GM11168 (cell line): Measurements from ENCODE around the gene LRP1B.

ENCODE experiments used
- in situ Hi-C: fragments of 300-500 bp; cut with MboI; formaldehyde crosslinking; loops from one replicate; pipeline ENCODE4 v1.12.0; 2022; ENCODE audit warnings: low sequenced_read_pairs; ENCODE audit not compliant: unreplicated experiment

The LRP1B gene

DNA sequence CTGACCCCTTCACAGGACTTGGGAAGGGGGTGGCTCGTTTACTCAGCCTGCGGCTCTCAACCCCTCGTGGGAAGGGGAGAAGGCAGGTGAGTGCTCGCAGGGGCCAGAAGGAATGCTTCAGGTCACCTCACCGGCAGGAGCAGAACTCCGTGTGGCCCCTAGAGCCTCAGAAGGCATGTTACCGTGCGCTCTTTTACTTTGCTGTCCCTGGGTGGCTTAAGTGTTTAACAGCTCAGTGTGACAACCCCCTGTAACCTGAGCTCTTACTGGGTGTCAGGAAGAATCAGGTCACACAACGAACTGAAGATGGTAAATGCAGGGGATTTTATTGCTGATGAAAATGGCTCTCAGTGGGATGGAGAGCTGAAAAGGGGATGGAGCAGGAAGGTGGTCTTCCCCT lies 1235.4 kb downstream of the LRP1B start:
- in situ Hi-C loops, result no loop called here

DNA sequence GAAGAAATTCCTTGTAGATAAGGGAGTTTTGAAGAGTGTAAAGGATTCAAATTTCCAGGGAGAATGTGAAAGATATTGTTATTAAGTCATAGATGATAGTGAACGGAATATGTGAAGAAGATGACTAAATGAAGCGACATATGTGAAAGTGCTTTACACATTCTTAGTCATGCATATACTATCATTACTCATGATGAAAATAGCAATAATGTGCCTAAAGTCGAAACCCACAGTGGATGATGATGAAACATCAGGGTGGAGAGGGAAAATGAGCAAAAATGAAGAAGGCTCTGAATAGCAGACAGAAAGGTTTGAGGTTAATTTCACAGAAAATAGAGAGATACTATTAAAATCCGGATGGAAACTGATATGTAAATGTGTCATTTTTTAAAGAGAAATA lies 1237.1 kb downstream of the LRP1B start:
- in situ Hi-C loops, result no loop called here

DNA sequence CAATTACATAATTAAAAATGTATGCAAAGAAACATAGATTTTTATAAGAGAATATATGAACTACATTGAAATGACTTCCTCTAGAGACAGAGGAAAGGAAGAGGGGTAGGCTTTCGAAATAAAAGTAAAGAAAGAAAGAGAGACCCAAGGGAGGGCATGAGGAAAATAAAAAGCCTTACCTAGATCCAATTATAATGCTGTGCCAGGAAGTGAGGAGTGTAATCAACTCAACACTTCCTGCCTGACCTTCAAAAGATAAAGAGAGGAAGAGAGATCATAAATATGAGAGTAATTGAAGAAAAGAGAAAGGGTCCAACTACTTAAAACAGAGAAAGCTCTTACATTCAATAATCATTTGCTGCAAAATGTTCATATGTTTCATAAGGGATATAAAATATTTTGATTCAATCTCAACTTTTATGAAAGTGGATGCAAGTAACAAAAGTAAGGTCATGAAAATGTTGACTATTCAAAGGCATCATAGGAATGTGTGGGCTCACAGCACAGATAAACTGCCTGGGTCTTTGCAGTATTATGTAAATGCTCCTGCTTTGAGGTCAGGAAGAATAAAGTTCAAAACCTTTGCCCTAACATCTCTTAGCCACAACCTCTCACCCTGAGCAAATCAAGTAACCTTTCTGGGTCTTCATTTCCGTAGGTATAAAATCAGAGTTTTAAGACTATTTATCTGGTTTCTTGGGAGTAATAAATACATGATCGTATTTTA lies 1237.7 kb downstream of the LRP1B start:
- in situ Hi-C loops, result no loop called here

DNA sequence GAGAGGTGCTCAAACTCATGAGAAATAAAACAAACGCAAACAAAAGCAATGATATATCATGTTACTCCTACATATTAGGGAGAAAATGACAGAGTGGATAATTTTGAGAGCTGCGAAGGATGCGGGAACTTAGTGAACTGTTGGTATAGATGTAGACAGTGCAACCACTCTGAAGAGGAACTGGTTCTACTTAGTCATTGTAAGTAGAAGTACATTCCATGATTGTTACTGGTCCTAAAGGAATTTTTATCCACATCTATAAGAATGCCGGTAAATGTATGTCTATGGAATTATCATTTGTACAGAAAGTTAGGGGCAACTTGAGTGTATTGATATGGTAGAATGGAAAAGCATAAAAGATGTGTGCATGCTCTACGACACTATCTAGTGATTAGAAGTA lies 1238.4 kb downstream of the LRP1B start:
- in situ Hi-C loops, result no loop called here

DNA sequence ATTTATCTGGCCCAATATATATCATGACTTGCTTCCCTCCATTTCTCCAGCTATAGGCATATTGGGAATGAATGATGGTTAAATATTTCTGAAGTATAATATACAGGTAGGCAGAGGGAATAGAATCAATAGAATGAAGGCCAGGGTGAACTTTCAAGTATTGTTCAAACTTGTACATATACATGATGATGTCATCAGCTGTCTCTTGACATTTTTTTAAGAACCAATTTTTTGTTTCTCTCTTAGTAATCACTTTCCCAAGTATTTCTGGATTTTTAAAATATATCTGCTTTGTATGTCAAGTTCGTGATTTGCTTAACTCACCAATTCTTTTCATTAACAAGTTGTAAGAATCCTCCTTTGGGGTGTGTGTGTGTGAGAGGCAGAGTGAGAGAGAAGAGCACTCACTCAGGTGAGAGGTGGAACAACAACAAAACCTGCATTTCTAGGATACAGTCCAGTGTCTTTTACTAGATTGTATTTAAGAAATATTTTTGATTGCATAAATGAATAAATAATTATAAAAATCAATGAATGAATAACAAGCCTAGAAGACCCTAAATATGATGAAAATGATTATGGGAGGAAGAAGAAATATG lies 1239.1 kb downstream of the LRP1B start:
- in situ Hi-C loops, result no loop called here

DNA sequence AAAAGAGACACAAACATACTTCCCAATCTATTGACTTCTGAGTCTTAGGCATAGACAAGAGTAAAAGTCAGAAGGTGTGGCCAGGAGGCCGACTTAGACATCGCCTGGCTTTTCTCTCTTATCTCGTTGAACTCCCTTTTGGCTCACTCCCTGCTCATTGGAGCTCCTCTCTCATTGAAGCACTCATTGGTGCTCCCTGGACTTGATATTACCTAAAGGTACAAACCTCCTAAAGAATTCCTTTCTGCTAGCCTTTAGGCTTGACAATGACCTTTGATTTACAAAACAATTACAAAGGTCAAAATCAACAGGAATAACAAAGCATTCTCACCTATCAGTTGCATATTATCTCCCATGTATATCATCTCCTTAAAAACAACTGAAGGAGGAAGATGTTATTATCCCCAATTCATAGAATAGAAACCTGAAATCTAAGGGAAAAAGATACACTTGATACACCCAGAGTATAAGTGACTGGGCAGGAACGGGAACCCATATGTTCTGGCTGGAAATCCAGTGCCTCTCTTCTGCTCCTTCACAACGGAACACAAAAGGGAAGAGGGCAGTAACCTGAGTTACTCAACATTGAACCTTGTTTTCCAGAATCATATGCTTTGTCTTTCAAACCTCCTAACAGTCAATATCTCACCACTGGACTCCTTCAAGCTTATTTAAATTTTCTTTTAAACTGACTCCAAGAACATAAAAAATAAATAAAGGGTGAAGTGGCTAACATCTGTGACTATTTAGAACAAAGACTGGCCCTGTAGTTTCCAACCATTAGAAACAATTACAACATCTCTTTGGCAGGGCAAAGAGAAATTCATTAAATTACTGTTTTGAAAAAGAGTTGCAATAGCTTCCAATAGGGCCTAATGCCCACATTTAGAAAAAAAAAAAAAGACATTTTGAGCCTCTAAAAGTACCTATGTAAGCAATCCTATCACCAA lies 1247.9 kb downstream of the LRP1B start:
- in situ Hi-C loops, result no loop called here

DNA sequence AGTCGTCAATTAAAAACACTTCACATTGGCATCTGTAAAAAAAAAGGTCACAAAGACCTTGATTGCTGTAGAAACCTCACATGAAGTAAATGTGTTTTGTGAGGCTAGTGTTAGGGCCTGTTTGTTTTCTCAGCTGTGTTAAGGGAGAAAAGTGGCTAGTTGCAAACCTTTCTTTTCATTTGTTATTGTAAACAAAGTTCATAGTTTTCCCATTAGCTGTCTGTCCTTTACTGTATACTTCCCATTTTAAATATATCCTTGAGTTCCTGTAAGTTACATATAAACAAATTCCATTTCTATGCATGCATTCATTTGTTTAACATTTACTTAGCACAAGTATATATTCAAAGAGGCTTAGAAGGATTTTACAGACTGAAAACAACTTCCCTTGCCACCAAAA lies 1250.2 kb downstream of the LRP1B start:
- in situ Hi-C loops, result no loop called here

DNA sequence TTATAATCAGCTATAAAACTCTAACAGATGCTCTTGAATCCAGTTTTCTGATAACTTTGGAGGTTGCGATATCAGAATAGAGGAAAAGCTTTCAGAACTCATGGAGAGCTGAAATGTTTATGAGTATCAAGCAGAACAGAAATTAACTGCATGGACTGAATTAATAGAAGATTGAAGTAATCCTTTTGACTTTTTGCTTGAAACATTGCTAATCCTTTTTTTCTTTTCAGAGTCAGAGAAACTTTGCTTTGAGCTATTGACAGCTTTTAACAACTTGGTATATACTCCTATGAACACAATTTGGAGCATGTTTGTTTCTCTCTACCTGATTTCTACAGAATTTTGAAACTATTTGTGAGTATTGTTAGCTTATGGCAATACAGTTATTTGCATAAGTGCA lies 1254.8 kb downstream of the LRP1B start:
- in situ Hi-C loops, result no loop called here

DNA sequence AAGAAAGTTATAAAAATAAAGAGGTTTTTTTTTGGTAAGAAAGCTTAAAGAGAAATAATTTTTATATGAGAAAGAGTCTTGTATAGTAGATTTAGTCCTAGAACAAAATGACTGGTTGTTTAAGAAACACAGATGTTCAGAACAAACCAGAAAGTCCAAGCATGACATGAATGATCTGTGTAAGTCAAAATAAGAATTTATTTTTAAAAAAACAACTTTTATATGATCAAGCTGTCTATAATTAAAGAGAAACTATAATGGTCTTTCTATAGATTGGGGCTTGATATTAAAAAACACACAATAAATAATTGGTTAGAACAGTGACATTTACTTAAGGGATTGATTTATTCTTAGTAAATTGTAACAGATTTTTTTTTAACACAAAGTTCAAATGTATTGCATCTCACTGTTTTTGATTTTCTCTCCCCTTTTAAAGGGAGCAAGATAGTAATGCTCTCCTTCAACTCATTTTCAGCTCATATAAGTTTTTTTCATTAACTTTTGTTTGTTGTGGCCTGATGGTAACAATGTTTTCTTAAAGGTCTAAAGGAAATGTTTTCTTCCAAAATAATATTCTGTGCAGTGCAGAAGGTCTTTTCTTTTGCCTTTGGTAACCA lies 1256.8 kb downstream of the LRP1B start:
- in situ Hi-C loops, result no loop called here

DNA sequence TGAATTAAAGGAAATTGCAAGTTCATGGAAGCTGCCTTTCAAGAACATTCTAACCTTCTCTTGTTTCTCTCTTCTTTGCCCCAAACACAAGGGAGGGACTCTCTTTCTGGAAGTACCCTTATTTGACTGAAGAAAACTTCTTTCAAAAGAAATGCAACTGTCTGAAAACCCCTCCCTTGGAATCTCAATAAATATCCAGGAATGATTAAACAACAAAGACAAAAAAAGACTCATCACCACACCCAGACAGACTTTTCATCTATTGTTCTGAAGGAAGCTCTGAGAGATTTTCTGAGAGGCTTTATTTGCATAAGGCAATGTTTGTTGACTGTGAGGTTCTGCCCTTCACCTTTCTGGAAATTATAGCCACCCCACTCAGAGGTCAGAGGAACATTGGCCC lies 1260.9 kb downstream of the LRP1B start:
- in situ Hi-C loops, result no loop called here

DNA sequence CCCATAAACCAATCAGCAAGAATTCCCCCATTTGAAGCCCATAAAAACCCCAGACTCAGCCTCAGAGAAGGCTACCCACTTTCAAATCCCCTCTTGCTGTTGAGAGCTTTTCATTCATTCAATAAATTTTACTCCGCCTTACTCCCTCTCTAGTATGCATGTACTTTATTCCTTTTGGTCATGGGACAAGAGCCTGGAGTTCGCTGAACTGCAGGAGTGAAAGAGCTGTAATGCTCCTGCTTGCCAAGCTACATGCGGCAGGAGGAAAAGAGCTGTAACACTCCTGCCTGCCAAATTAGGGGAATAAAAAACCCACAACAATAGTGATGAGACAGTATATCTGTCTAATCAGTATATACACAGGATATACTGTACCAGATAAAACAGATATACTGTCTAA lies 1261.7 kb downstream of the LRP1B start:
- in situ Hi-C loops, result no loop called here

DNA sequence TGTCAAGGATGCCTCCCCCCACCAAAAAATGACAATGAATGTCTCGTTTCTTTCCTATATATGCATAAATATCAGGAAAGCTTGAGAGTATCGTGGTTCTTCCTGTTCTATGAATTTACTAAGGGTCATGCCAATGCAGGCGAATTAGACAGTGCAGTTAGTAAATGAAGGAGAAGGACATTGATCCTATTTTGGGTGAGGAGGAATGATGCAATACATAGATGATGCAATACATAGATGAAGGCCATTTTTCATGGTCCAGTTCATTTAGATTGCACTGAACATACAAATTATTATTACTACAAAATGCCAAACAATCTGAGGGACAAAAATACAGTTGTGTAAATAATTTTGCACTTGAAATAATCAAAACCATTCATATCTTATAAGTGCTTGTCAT lies 1265.0 kb downstream of the LRP1B start:
- in situ Hi-C loops, result no loop called here

DNA sequence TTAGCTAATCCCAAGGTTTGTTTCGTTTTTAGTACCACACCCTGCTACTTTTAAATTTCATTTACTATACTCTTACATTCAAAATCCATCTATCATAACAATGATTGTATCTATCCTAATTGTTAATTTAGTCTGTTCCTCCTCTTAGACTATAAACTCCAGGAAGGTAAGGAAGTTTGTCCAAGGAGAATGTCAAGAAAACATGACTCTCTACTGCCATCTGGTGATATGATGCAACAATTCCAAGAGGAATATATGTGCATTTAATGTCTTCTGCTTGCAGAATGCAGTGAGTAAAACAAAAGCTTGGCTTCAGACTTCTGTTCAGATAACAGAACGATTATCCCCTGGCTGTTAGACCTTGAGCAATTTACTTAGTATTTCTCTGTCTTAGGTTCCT lies 1267.1 kb downstream of the LRP1B start:
- in situ Hi-C loops, result no loop called here

DNA sequence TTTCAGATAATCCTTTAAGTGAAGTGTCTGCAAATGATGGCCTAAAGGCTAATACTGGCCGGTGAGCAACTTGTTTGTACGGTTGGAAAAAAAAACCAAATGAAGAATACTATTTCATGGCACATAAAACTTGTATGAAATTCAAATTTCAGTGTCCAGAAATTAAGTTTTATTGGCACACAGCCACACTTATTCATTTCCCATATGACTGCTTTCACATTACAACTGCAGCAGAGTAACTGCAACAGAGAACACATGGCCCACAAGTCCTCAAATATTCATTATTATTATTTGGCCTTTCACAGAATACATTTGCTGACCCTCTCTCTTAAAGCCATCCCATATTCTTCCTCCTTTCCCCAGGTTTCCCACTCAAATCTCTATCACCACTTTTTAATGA lies 1268.6 kb downstream of the LRP1B start:
- in situ Hi-C loops, result no loop called here

DNA sequence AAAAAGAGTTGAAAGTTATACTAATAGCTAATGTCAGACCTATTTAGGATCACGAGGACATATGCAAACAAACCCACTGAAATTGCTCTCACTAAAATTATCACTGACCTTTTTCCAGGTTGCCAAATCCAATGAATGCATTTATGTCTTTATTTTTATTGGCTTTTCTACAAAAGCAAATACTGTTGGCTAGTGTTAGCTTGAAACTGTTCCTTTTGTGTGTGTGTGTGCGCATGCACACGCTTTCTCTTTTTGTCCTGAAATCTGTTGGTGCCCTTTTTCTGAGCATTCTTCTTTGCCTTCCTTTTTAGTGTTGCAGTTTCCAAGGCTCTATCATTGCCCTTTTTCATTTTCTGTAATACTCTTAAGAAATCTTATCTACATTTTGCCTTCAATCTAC lies 1269.2 kb downstream of the LRP1B start:
- in situ Hi-C loops, result no loop called here

DNA sequence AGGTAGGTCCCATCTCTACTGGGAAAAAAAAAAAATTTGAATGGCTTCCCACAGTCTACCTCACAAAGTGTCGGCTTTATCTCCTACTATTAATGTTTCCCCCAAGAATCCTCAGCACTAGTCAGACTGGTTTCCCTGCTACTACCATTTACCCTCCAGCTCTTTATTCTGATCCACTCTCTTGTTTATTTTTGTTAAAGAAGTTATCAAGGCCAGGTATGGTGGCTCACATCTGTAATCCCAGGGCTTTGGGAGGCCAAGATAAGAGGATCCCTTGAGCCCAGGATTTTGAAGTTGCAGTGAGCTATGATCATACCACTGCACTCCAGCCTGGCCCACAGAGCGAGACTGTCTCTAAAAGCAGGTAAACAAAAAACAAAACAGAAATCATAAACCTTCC lies 1275.3 kb downstream of the LRP1B start:
- in situ Hi-C loops, result no loop called here

DNA sequence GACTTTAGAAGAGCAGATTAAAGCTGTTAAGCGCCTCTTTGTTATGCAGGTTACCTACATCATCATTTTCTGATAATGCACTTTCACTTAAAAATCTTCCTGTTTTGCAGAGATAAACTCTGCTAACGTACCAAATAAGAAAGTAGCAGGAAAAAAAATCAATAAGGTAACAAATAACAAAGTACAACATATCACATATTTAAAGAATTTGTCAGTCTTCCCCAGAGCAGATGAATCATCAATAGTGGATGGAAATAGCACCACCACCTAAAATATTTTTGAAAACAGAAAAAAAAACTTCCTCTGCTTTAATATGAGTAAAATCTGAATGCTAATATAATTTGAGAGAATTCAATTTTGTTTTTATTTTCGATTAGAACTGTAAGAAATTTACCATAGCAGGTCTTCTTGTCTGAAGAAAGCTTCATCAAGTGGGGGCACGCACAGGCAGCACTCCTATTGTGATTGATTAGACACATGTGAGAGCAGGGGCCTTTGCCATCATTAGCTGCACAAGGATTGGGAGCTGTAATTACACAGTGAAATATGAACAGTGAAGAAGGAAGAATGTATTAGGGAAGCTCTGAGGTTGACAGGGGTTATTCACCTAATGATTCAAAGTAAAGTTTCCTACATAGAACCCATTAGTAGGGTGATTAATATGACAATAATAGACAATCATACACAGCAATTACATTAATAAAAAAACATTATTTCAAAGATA lies 1279.4 kb downstream of the LRP1B start:
- in situ Hi-C loops, result no loop called here

DNA sequence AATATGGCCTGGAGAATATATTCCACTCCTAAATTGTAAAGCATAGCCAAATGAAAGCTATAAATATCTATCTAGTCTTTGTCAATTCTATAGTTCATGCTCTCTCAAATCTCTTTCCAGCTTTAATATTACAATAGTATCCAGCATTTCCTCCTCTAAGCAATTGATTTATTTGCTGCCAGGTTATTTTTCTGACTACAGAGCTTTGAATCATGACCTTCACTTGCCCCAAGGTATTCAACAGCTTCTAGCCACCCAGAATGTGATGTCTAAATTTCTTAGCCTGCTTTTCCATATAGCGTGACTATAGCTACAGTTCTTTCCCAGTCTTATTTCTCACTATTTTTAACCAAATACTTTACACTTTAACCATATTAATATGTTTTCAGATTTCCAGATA lies 1287.6 kb downstream of the LRP1B start:
- in situ Hi-C loops, result no loop called here

DNA sequence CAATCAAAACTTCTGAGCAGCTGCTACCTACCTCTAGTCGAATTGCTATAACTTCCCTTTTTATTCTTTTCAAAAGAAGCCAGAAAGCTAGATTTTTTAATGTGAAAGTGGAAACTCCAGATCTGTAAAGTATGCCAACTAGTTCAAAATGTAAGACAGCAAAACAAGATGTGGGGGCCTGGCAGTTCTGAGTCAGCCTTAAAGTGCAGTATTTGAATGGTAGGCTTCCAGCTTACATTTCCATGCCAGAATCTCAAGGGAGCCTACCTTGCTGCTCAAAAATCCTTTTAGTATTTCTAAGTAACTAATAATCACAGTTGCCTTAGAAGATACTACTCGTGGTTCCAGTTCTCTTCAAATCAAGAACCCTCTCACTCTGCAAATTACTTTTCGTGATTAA lies 1288.7 kb downstream of the LRP1B start:
- in situ Hi-C loops, result no loop called here

DNA sequence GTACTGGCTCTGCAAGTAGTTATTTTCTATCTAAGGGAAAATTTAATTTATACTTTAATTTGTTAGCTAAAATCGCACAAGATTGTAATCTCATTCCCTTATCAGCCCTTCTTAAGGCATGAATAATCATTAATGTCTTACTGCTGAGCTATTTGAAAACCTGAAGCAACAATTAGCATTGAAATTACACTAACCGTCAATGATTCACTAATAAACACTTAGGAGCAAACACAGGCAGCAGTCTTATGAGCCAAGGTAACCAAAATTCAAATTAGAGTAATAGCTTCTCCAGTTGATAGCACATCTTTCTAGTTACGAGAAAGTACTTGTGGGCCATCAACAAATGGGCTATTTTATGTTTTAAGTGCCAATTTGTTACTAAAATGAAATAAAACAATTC lies 1289.7 kb downstream of the LRP1B start:
- in situ Hi-C loops, result no loop called here
